ENCODE data around the gene ADAM15. TPM values are rescaled to one million over a fixed set of nuclear protein-coding genes. Genes with fewer than 3 reads are reported as not detected.

The ADAM15 gene
- polyA plus RNA-seq, 3 donors, result 47.1 to 217 (median 169) TPM

- 89 to 91% (median 90%) methylated on average over 9 of the region's 9 CpGs for WGBS, 3 donors
- no peak overlapping the region for H3K27ac ChIP-seq (ENCODE audit: low read depth, low read length)
These were observed 26.8 kb upstream of the ADAM15 start for GRCh38 chr1:155024315-155024714.

- 68 to 78% (median 75%) methylated on average over 9 of the region's 9 CpGs for WGBS, 3 donors
- no peak overlapping the region for H3K27ac ChIP-seq (ENCODE audit: low read depth, low read length)
These were observed 25.0 kb upstream of the ADAM15 start for GRCh38 chr1:155026154-155026553.

GRCh38 chr1:155026588-155026987 lies 24.5 kb upstream of the ADAM15 start:
- H3K27ac ChIP-seq (ENCODE audit: low read depth, low read length), result no peak overlapping the region
- 91 to 95% (median 91%) methylated on average over 6 of the region's 6 CpGs for WGBS, 3 donors

GRCh38 chr1:155029513-155030242 lies 21.4 kb upstream of the ADAM15 start:
- WGBS, 3 donors, result 84 to 87% (median 85%) methylated on average over 15 to 16 of the region's 16 CpGs
- no peak overlapping the region for H3K27ac ChIP-seq (ENCODE audit: low read depth, low read length)

GRCh38 chr1:155030243-155030795 lies 20.8 kb upstream of the ADAM15 start:
- 85 to 89% (median 86%) methylated on average over 15 of the region's 15 CpGs for WGBS, 3 donors

GRCh38 chr1:155030899-155031298 lies 20.2 kb upstream of the ADAM15 start:
- H3K27ac ChIP-seq (ENCODE audit: low read depth, low read length), result no peak overlapping the region
- 79 to 84% (median 82%) methylated on average over 8 to 11 of the region's 11 CpGs for WGBS, 3 donors

More at GRCh38 chr1:155030243-155030795, 20.8 kb upstream of the ADAM15 start:
- no peak overlapping the region for H3K27ac ChIP-seq (ENCODE audit: low read depth, low read length)

GRCh38 chr1:155032886-155033285 lies 18.2 kb upstream of the ADAM15 start:
- whole genome bisulfite sequencing, 3 donors, result 81 to 89% (median 87%) methylated on average over 12 of the region's 12 CpGs
- H3K27ac ChIP-seq (ENCODE audit: low read depth, low read length), result no peak overlapping the region

GRCh38 chr1:155033524-155033923 lies 17.6 kb upstream of the ADAM15 start, which contains the start of the genes DCST1 and DCST2:
Gene DCST1, plus strand, starts transcription at chr1:155033824. Its CDS starts 213 bp downstream, at chr1:155034037.
Gene DCST2, minus strand, starts transcription at chr1:155033781. Its CDS starts 80 bp downstream, at chr1:155033701.
- 94 to 95% (median 94%) methylated on average over 9 of the region's 9 CpGs for WGBS, 3 donors
- H3K27ac ChIP-seq (ENCODE audit: low read depth, low read length), result no peak within 1 kb of the TSS

GRCh38 chr1:155034318-155035208 lies 16.6 kb upstream of the ADAM15 start:
- WGBS, 3 donors, result 82 to 90% (median 89%) methylated on average over 20 of the region's 20 CpGs
- H3K27ac ChIP-seq (ENCODE audit: low read depth, low read length), result no peak overlapping the region

GRCh38 chr1:155035936-155036335 lies 15.2 kb upstream of the ADAM15 start:
- 70 to 86% (median 71%) methylated on average over 2 of the region's 2 CpGs for WGBS, 3 donors
- no peak overlapping the region for H3K27ac ChIP-seq (ENCODE audit: low read depth, low read length)

- WGBS, 3 donors, result 89 to 93% (median 91%) methylated on average over 3 of the region's 3 CpGs
These were observed 14.1 kb upstream of the ADAM15 start for GRCh38 chr1:155037043-155037442.

GRCh38 chr1:155037851-155038441 lies 13.2 kb upstream of the ADAM15 start:
- no peak overlapping the region for H3K27ac ChIP-seq (ENCODE audit: low read depth, low read length)
- 82 to 92% (median 87%) methylated on average over 6 of the region's 6 CpGs for WGBS, 3 donors

More at GRCh38 chr1:155037043-155037442, 14.1 kb upstream of the ADAM15 start:
- H3K27ac ChIP-seq (ENCODE audit: low read depth, low read length), result no peak overlapping the region

GRCh38 chr1:155038602-155039307 lies 12.4 kb upstream of the ADAM15 start:
- WGBS, 3 donors, result 33 to 45% (median 35%) methylated on average over 8 of the region's 8 CpGs

GRCh38 chr1:155039308-155039669 lies 11.8 kb upstream of the ADAM15 start:
- WGBS, 3 donors, result 59 to 78% (median 71%) methylated on average over 4 of the region's 4 CpGs
- H3K27ac ChIP-seq (ENCODE audit: low read depth, low read length), result no peak overlapping the region

More at GRCh38 chr1:155038602-155039307, 12.4 kb upstream of the ADAM15 start:
- no peak overlapping the region for H3K27ac ChIP-seq (ENCODE audit: low read depth, low read length)

GRCh38 chr1:155040358-155041093 lies 10.6 kb upstream of the ADAM15 start:
- 88 to 95% (median 93%) methylated on average over 14 of the region's 14 CpGs for WGBS, 3 donors

GRCh38 chr1:155042789-155043188 lies 8.3 kb upstream of the ADAM15 start:
- H3K27ac ChIP-seq (ENCODE audit: low read depth, low read length), result no peak overlapping the region
- whole genome bisulfite sequencing, 3 donors, result 80 to 83% (median 82%) methylated on average over 5 of the region's 5 CpGs

More at GRCh38 chr1:155040358-155041093, 10.6 kb upstream of the ADAM15 start:
- H3K27ac ChIP-seq (ENCODE audit: low read depth, low read length), result no peak overlapping the region

- H3K27ac ChIP-seq (ENCODE audit: low read depth, low read length), result no peak overlapping the region
- 53 to 83% (median 65%) methylated on average over 9 to 12 of the region's 12 CpGs for WGBS, 3 donors
These were observed 7.8 kb upstream of the ADAM15 start for GRCh38 chr1:155043301-155043702.
